ENCODE data around the gene HSPA9.
A peak's percentile ranks its signal among the peaks of the same experiment; 100 is the strongest.

Gene HSPA9

GRCh38 chr5:138575194-138576015, at the start of gene HSPA9:
Gene HSPA9, minus strand, starts transcription at chr5:138575401. Its CDS starts 83 bp downstream, at chr5:138575318.
- peak; percentile 95 for DNase-seq (ENCODE audit: low read depth)

- no peak for DNase-seq (ENCODE audit: low read depth)
These were observed 47.9 kb upstream of the HSPA9 start for GRCh38 chr5:138623053-138623452.

DNA sequence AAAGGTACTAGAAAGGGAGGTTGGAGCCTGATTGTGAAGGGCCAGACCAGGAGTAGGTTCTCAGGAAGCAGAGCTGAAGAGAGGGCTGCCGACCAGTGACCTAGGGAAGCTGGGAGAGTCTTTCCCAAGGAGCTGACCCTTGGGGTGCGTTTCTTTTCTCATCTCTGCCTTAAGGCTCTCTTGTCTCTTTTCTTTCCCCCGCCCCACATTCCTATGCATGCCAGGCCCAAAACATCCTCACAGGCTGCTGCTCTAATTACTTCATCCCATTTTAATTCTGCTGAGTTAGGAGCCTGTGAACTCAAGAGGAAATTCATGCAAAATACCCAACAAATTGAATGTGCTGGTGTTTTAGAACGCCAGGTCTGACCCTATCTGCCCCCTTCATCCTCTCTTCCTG, 46.9 kb upstream of the HSPA9 start:
- no peak for DNase-seq (ENCODE audit: low read depth)

GRCh38 chr5:138620663-138621224, 45.5 kb upstream of the HSPA9 start:
- DNase-seq (ENCODE audit: low read depth), result no peak

DNA sequence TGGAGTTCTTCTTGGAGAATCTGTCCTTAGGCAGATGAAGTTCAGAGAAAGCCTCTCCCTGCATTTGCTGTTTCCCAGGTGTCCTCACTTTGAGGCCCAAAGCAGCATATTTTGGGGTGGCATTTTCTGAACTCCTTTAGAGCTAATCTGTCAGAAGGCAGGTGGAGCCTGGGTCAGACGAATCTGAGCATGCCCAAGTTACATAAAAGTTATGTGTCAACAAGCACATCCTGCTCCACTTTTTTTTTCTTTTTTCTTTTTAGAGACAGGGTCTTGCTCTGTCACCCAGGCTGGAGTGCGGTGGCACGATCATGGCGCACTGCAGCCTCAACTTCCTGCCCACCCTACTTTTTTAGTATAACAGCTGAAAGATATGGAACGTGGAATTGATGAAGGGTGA, 41.3 kb upstream of the HSPA9 start:
- no peak for DNase-seq (ENCODE audit: low read depth)

GRCh38 chr5:138615461-138615860, 40.3 kb upstream of the HSPA9 start:
- no peak for DNase-seq (ENCODE audit: low read depth)

- DNase-seq (ENCODE audit: low read depth), result no peak
These were observed 36.5 kb upstream of the HSPA9 start for GRCh38 chr5:138611678-138612218.

DNA sequence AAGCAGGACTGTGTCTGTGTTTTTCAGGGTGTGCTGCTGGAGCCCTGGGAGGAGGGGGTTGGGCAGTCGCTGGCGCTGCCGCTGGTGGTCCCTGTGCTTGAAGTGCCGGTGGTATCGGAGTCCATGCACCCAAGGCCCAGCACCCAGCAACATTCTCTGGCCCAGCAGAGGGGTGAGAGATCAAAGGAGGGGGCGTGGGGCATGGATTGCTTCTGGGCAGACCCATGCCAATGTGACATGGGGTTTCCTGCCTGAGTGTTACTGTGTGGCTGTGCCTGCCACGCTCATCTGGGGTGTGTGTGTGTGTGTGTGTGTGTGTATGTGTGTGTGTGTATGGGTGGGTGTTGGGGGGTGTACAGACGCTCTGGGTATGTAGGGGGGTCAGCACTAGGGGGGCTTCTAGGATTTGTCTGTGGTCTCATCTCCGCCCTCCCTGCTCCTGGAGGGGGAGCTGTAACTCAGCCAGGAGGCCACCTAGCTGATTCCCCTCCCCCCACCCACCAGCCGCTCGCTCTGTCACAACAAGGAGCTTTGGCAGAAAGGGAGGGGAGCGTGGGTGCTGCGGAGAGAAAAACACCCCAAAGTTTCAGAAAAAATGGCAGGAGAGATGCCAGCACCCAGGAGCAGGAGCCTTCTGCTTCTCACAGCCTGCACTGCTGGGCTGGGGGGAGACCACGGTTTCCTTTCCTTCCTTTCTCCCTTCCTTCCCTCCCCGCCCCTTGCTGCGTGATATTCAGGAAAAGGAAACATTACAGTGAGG, 35.9 kb upstream of the HSPA9 start:
- no peak for DNase-seq (ENCODE audit: low read depth)

DNA sequence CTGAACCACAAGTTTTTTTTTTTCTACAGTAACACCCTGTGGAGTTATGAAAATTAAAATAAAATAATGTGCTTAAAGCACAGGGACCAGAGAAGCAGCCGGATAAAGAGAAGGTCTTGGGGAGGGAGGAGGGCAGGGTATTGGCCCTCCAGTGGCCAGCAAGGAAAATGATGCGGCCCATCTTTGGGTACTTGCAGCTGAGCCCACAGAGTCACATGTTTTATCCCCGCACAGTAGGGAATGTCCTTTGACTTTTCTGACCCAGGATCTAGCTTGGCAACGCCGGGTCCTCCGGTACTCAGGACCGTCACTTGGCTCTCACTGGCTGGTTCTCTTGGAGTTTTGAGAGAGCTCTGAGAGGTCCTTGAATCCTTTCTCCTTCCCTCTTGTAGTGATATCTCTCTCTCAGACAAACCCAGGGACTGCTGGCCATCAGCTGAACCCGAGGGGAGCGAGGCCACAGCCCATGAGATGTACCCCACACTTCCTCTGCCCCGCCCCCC, 35.3 kb upstream of the HSPA9 start:
- DNase-seq (ENCODE audit: low read depth), result no peak

DNA sequence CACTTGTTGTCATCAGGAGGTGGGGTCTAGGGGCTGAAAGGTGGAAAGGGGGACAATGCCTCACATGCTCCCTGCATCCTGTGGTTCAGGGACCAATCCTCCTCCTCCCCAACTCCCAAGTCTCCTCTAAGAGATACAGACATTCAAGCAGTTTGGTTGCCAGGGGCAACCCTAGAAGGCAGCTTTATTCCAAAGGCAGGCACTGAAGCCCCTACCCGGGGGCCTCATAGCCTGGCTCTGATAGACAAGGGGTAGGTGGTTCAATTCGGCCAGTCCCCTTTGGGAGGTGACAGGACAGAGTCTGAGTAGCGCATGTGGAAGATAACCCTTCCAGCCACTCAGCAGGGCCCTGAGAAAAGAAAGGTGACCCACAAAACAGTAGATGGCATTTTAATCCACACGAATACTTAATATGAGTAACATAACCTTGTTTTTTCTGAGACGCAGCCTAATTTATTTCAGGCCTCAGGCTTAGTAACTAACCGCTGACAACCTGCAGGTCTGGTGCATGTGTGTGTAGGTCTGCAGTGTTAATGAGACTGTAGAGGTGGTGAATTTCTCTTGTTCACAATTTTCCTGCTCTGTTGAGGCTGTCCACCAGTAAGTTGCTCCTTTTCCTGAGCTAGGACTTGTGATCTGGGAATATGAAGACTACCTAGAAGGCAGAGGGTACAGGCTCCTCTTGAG, 31.3 kb upstream of the HSPA9 start:
- DNase-seq (ENCODE audit: low read depth), result no peak

GRCh38 chr5:138605254-138605972, 30.2 kb upstream of the HSPA9 start:
- no peak for DNase-seq (ENCODE audit: low read depth)

GRCh38 chr5:138604176-138604785, 29.1 kb upstream of the HSPA9 start:
- DNase-seq (ENCODE audit: low read depth), result no peak

DNA sequence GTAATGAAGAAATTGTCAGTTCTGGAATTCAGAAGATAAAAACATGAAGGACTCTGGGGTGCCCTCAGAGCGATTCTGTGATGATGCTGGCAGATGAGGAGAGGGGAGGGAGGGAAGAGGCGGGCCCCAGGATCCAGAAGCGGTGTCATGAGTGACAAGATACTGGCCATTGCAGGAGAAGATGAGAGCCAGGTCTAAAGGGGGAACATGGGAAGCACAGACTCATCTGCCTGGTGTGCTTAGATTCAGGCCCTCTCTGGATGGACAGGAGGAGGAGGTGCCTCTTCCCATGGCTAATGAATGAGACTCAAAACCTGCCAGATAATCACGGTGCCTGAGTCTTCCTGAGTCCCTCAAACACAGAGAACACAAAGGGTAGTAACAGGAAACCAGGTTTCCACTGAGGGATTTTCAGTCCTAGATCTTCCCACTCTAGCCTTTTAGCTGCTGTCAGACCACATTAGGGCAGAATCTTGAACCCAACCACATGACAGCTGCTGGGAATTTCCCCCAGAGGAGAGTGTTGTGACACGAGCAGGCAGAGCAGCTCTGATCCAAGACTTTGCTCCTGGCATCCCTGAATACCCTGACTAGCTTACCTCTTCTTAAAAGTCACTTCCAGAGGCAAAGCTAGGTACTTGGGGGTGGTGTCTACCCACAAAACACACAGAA, 28.2 kb upstream of the HSPA9 start:
- no peak for DNase-seq (ENCODE audit: low read depth)

DNA sequence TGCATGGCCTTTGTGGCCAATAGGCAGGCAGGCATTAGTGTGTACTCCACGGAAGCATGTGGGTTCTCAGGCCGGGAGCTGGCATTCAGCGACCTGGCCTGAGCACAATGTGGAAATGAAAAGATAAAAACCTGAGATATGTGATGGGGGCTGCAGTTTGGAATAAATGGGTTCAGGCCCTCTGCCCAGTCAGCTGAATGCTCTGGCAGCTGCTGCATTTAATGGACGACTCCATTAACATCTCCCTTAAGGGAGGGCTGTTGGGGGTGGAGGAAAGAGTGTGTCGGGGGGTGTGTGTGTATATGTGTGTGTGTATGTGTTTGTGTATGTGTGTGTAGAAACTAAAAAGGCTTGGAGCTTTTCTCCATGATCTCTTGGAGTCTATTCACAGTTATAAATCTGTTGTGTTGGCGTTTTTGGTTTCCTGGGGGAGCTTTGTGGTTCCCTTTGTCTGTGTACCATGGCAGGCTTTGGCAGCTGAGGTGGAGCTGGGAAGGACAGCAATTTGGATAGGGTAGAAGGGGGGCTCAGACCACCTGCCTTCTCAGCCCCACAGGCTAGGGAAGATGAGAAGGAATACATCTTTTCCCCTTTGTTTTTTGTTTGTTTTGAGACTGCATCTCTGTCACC, 27.3 kb upstream of the HSPA9 start:
- DNase-seq (ENCODE audit: low read depth), result no peak

DNA sequence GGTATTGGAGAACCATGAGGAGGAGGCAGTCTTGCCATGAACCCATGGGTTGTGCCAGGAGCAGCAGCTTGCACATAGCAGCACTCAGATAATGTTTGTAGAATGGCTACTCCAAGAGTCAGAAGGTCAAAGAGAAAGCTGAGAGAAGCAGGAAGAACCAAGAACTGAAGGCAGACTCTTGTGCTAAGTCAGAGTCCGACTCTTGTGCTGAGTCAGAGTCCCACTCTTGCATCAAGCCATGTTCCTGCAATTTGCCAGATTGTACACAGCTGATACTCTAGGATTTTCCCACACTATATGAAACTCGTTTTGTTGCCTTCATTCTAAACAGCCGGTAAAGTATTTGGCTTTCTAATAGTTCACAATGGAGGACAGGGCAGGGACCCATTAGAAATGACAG, 26.2 kb upstream of the HSPA9 start:
- no peak for DNase-seq (ENCODE audit: low read depth)

DNA sequence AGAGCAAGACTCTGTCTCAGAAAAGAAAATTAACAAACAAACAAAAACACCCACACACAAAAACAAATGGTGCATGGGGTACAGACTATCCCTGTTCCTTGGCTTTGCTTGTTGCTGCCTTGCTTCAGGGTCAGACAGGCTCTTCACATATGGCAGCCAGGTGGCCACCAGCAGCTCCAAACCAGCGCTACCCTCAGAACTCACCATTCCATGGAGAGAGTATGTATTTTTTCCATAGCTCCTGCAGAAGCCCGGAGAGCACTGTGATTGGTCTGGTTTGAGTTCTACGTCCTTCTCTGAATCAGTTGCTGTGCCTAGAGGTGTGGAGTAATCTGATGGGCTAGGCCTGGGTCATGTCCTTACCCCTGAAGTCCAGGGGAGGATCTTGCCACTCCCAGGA, 25.2 kb upstream of the HSPA9 start:
- DNase-seq (ENCODE audit: low read depth), result no peak

- no peak for DNase-seq (ENCODE audit: low read depth)
These were observed 22.6 kb upstream of the HSPA9 start for GRCh38 chr5:138597661-138598400.

- DNase-seq (ENCODE audit: low read depth), result no peak
These were observed 21.1 kb upstream of the HSPA9 start for GRCh38 chr5:138596105-138596881.
